Esophagus mucosa (tissue), 1 donor: Measurements from ENCODE around the gene RBBP8. TPM values are rescaled to one million over a fixed set of nuclear protein-coding genes. Genes with fewer than 3 reads are reported as not detected.
"Not testable (repeated sequence)": the region's sequence is repeated elsewhere in the genome, so short reads cannot be mapped to it uniquely, and the experiment has no call there.

Source experiments
- ATAC-seq: fragments of 200-7000 bp; cut with Tn5 transposase; one replicate; pipeline ENCODE4 v1.9.1; 2020
- total RNA-seq: library from RNA; stranded (reverse); gene quantifications from one replicate; pipeline ENCODE4 v1.2.4, GENCODE V29; 2023
- donor health status: DM: yes; HTN: yes; CAD: no.

The RBBP8 gene
- total RNA-seq, 1 donor from 2014 or later = 46.2 TPM

DNA sequence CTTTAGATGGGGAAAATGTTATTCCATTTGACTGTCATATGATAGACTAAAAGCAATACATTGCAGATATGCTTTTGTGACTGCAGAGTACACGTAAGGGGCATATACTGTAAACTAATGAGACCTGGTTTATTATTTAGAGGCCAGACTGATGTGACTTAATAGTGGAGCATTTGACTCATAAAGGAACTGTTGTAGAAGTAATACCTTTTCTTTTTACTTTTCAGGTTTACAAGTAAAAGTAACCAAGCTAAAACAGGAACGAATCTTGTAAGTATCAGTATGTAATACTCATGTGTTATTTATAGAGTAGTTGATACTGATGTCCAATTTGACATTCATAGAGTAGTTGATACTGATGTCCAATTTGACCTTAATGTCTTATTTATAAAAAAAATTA, 13.1 kb downstream of the RBBP8 start:
- no peak for ATAC-seq

- ATAC-seq = no peak
These were observed 13.7 kb downstream of the RBBP8 start for GRCh38 chr18:22946846-22947245.

DNA sequence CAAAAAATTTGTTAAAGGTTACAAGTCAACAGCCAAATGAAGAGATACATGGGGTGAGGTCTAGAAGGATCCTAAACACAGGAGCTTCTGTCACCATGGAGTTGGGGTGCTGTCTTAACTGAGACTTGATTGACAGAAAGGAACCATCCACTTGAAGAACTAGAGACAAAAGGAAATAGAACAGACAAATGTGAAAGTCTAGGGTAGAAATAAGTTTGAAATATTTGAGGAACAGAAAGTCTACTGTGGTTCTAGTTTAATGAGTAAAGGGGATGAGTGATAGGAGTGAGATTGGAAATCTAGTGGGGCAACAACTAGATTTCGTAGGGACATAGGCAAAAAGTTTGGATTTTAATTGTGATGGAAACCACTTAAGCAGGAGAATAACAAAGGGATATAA, 18.7 kb downstream of the RBBP8 start:
- no peak for ATAC-seq

DNA sequence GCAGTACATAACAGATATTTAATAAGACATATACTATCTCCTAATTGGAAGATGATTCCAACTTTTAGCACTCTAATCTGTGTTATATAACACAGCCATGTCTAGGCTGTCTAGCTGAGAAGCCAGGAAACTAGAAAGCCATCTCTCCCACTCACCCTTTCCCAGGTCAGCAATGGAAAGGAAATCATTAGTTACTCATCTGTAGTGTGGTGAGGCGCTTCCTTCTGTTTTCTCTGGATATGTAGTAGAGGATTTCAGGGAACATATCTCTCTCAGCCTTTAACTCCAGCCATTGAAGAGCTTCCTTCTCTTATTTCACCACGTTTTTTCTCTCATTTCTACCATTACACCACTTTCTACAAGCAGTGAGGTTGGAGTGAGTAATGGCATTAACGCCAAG, 19.4 kb downstream of the RBBP8 start:
- ATAC-seq = no peak

GRCh38 chr18:22953982-22954381, 20.9 kb downstream of the RBBP8 start:
- ATAC-seq = not testable (repeated sequence)

GRCh38 chr18:22956226-22956625, 23.1 kb downstream of the RBBP8 start:
- ATAC-seq = no peak

GRCh38 chr18:22961156-22961555, 28.0 kb downstream of the RBBP8 start:
- no peak for ATAC-seq

DNA sequence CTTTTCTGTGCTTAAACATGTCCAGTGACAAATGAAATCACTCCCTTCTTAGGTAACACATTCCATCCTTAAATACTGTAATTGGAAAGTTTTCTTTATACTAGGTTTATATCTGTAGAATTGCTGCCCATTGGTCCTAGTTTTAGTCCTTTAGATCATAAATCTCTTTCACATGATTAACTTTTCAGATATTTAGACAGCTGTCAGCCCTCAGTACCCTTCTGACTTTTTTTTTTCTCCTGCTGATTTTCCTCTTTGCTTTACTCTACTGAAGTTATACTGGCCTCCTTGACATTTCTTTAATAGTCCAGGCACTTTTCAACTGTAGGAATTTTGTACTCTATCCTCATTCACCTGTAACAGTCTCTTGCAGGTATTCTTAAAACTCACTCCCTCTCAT, 28.9 kb downstream of the RBBP8 start:
- no peak for ATAC-seq

- no peak for ATAC-seq
These were observed 31.0 kb downstream of the RBBP8 start for GRCh38 chr18:22964116-22964515.

DNA sequence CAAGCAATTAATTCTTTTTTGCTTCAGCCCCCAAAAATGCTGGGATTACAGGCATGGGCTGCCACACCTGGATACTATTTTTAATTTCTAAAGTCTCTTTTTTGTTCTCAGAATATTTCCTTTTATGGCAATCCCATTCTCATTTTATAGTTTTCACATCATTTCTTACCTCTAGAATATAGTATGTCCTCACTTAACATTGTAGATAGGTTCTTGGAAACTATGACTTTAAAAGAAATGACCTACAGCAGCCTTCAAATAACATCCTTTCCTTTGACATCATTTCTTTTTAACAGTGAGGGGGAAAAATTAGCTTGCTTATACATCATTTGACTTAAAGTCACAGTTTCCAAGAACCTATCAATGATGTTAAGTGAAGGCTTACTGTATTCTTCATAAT, 31.6 kb downstream of the RBBP8 start:
- no peak for ATAC-seq

DNA sequence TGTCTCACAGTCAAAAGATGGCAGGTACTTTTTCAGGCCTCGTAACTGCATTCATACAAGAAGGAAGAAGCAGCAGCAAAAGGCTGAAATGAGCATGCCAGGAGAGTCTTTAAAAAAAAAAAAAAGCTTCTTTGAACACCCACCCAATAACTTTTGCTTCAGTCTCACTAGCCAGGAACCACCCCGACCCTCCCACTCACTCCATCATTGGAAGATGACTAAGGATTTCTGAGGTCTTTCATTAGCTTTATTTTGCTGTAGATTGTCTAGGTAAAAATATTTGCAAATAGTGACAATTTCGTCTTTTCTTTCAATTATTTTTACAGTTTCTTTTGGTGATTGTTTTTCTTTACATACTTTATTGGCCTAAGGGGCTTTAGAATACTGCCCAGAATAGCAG, 37.9 kb downstream of the RBBP8 start:
- no peak for ATAC-seq

DNA sequence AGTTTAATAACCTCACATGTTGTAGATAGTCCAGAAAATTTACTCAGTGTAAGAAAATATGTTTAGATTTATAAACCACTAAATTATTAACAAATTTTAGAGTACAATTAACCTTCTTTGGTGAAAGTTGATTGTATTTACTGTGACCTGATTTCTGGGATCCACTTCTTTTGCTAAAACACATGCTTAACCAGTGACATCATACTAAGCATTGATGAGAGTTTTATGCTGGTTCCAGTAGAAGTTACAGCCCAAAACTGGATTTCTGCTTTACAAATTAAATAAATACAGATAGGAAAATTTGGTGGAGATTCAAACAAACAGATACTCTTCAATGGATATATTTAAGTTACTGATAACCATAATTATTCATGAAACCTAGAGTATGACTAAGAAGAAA, 40.9 kb downstream of the RBBP8 start:
- ATAC-seq = no peak

DNA sequence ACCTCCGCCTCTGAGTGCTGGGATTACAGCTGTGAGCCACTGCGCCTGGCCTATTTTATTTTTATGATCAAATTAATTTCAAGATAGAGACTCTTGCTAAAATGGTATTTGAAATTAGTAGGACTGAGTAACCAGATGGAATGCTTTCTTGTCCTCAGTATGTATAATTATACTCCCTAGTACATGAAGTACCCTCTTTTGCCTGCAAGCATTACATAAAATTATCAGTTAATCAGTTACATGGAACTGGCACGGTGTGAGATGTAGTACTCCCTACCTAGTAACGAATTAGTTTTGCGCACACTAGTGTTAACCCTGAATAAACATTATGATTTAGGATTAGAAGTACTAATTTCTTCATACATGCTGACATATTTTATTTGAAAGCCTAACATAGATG, 41.6 kb downstream of the RBBP8 start:
- ATAC-seq = no peak

DNA sequence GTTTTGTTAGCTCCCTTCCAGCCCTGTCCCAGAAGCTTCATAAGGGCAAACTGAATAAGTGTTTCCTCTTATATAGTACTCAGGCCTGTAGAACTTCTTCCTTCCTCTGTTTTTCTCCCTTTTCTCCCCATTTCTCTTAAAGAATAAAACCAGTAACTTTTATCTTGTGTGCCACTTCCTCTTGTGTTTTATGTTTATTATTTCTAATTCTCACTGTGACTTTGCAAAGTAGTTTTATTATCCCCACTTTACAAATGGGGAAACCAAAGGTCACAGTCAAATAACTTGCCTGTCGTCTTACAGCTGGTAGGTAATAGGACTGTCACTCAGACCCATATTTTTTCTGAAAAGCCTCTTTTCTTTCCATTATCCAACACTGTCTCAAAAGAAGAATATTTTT, 42.4 kb downstream of the RBBP8 start:
- ATAC-seq = no peak

DNA sequence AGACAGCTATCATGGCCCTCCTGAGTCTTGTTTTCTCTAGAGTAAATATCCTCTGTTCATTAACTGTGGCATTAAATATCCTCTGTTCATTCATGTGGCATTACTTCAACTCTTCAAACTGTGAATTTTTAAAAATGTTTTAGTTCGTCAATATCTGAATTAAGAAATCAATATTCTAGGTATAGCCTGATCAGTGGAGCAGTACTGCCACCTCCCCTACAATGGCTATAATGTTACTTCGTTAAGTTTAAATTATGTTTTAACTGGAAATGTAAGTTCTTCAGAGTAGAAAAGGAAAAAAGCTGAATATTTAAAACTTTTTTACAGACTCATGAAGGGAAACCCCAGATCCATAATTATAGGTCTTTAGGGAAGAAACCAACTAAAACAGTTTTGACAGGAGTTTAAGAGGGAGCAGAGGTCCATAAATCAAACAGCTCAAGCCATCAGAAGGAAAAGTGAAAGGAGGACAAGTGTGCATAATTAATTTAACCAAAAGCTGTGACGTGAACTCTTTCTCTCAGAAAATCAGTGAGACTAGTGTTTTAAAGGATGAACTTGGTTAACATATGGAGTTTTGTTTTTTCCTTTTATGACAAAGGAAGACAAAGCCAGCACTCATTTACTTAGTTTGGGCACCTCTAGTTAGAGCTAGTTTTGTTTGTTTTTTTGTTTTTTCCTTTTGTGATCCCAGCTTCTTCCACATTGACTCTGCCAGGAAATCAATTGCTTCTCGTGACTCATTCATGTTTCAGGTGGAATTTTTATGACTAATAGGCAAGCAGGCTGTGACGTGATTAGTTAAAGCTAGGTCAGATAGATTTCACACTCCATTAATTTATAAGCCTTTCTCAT, 44.9 kb downstream of the RBBP8 start:
- ATAC-seq = peak; percentile 84

DNA sequence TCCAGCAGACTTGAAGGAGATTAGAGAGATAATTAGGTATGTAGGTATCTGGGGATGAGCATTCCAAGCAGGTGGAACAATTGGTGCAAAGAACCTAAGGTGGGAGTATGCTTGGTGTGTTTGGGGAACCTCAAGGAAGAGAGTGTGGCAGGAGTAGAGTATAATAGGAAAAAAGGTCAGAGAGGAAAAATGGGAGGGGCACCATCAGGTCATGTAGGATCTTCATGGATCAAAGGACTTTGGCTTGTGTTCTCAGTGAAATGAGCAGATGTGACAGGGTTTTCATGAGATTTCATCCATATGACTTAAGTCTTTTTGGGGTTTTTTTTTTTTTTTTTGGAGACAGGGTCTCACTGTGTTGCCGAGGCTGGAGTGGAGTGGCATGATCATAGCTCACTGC, 47.3 kb downstream of the RBBP8 start:
- no peak for ATAC-seq

DNA sequence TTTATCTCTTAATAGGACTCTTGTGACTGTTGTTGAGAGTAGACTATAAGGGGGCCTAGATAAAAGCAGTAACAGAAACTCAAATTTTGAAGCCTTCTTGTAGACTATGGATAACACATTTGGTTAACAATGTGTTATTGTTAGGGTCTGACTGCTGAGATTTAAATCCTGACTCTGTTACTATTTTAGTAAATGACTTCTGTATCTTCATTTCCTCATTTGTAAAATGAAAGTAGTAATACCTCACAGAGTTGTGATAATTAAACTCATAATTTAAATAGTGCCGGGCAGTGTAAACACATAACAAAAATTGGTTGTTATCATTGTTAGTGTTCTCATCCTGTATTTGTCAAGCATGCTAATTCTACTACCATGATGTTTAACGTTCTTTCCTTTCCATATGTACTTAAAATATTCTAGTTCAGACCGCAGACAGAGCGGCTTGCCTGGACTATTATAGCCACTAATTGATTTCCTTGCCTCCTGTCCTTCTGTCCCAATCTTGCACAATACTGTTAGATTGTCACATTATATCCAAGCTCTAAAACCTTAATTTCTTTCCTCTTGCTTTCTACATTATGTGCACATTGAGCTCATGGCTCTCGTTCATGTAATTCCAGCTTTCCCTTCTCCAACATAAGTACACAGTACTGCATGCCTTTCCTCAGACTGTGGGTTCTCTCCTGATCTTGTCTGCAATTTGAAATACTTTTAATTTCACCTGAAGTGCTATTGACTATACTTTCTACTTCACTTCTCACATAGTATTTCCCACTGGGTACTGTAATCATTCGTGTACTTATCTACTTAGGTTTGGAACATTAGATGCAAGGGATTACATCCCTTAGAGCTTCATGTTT, 48.4 kb downstream of the RBBP8 start:
- ATAC-seq = no peak

- ATAC-seq = no peak
These were observed 50.0 kb downstream of the RBBP8 start for GRCh38 chr18:22983175-22983574.

DNA sequence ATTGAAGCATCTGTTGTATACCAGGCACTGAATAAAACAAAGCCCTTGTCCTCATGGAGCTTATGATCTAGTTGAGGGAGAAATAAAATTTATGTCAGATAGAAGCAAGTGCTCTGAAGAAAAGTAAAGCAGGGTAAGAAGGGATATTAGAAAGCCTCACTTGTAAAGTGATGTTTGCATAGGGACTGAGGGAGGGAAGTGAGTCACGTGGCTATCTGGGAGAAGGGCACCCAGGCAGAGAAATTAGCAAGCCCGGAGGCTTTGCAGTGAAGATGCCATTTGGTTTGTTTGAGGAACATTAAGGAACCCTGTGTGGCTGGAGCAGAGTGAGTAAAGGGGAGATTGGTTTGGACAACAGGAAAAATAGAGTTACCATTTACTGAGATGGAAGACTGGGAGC, 52.1 kb downstream of the RBBP8 start:
- ATAC-seq = no peak

DNA sequence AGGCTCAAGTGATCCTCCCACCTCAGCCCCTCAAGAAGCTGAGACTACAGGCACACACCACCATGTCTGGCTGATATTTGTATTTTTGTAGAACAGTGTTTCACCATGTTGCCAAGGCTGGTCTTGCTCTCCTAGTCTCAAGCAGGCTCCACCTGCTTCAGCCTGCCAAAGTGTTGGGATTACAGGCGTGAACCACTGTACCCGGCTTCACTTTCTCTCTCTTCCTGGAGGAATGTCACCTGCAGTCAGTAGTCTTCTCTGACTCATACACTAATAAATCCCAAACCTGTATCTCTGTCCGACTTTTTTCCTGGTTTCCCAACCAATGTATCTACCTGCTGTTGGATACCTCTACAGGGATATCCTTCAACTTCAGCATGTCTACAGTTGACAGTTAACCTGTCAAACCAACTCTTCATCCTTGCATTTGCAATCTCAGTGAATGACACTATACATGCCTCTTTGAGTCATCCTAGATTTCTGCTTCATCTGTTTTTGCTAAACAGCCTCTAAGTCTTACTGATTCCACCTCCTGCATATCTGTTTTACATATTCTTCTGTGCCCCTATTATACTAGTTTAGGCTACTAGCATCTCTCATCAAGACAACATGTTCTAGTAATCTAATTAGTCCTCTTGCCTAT, 54.5 kb downstream of the RBBP8 start:
- ATAC-seq = peak; percentile 66

- no peak for ATAC-seq
These were observed 55.1 kb downstream of the RBBP8 start for GRCh38 chr18:22988208-22988607.

- no peak for ATAC-seq
These were observed 65.2 kb downstream of the RBBP8 start for GRCh38 chr18:22998344-22998743.

- no peak for ATAC-seq
These were observed 66.1 kb downstream of the RBBP8 start for GRCh38 chr18:22999212-22999611.
